Adrenal gland (tissue), 12 donors: ENCODE measurements around the gene FABP1. TPM values are rescaled to one million over a fixed set of nuclear protein-coding genes. Genes with fewer than 3 reads are reported as not detected.

ENCODE experiments used
- DNase-seq, 7 donors: peaks; one replicate each; pipeline ENCODE4 v3.0.0-alpha.2; 2019 to 2020
- H3K27ac ChIP-seq, 5 donors: fragments of 200-600 bp; sonication (generic) in 4 of 5; 1 replicate in 3 of 5; 2 replicates in 2 of 5; pipeline versions ENCODE4 v1.5.1 to v1.8.0; 2016 to 2020; ENCODE audit warnings: mild to moderate bottlenecking in 1 of 5
- H3K27me3 ChIP-seq: fragments of 200-600 bp; 2 replicates; pipeline ENCODE4 v1.8.0; 2021
- H3K36me3 ChIP-seq, 2 donors: fragments of 200-600 bp; replicated peaks in 1 of 2; 1 replicate in 1 of 2; 2 replicates in 1 of 2; pipeline versions ENCODE4 v1.5.1 to v1.8.0; 2018 to 2022
- H3K4me1 ChIP-seq, 2 donors: fragments of 200-600 bp; replicated peaks in 1 of 2; 1 replicate in 1 of 2; 2 replicates in 1 of 2; pipeline versions ENCODE4 v1.5.1 to v1.8.0; 2018 to 2021
- H3K4me3 ChIP-seq, 4 donors: fragments of 200-600 bp; sonication (generic) in 3 of 4; one replicate each; pipeline ENCODE4 v1.5.1; 2016 to 2018
- H3K9me3 ChIP-seq, 3 donors: fragments of 200-600 bp; sonication (generic) in 1 of 3; replicated peaks in 1 of 3; 1 replicate in 2 of 3; 2 replicates in 1 of 3; pipeline versions ENCODE4 v1.5.1 to v1.8.0; 2016 to 2021
- CTCF ChIP-seq, 6 experiments: fragments of 450-650 bp in 4 of 6; fragments of 200-600 bp in 2 of 6; sonication (generic) in 1 of 6; IDR thresholded peaks; 1 replicate in 5 of 6; 2 replicates in 1 of 6; pipeline versions ENCODE4 v1.5.1 to v1.8.0; 2016 to 2021; ENCODE audit warnings: antibody characterized with exemption in 6 of 6, mild to moderate bottlenecking in 2 of 6, moderate library complexity in 1 of 6
- POLR2A ChIP-seq, 2 donors: fragments of 450-650 bp; IDR thresholded peaks; one replicate each; pipeline ENCODE4 v1.6.1; 2017; ENCODE audit warnings: antibody characterized with exemption in 2 of 2, mild to moderate bottlenecking in 2 of 2, moderate library complexity in 1 of 2
- WGBS, 4 donors: extraction: QIAGEN DNeasy Blood & Tissue Kit in 2 of 4; methylation state at CpG; one replicate each; pipeline versions ENCODE4 v1.1.5 to v1.1.7; 2013 to 2017; 5-methylcytosine and 5-hydroxymethylcytosine counted together
- intact Hi-C, 2 donors: fragments of 100-400 bp; cut with DNase I; formaldehyde crosslinking; loops; one replicate each; pipeline versions ENCODE4 v1.14.1 to v1.15.0; 2022 to 2023
- polyA plus RNA-seq, 3 donors: library from polyadenylated mRNA; stranded (reverse); fragments of 200-250 nt in 2 of 3; fragments of 350-450 nt in 1 of 3; fragmentation: Illumina TruSeq in 1 of 3; extraction: RNeasy Lipid Tissue Mini Kit (QIAGEN cat#74804) in 1 of 3; gene quantifications; one replicate each; pipeline ENCODE4 v1.2.3, GENCODE V29; 2013 to 2014
- total RNA-seq, 9 donors: library from RNA; depleted of rRNA in 4 of 9; stranded (reverse); fragments of >200 nt in 4 of 9; fragments of 120-200 nt in 1 of 9; fragmentation: NEBNext Ultra II Directional in 1 of 9; extraction: Animal tissue kit (Norgen Biotek cat#: 25700) in 1 of 9; gene quantifications; one replicate each; pipeline versions ENCODE4 v1.1.0 to v1.2.4, GENCODE V29; 2013 to 2023
- donor health status: healthy with polysubstance abuse.
- donor health status: Bipolar disorder and iron deficiency.
- donor health status: DM: yes; HTN: yes; CAD: no.
- donor health status: DM: no; HTN: no; CAD: no.
- donor health status: DM: no; HTN: no; CAD: no.
- donor health status: DM: yes; HTN: yes; CAD: no.

FABP1 gene
- total and polyA plus RNA-seq, 12 donors = 0.43 to 4.9 (median 1.0) TPM; not detected in 7

- H3K27me3 ChIP-seq = no peaks in the 10 kb centered on the region
- 61 to 81% (median 77%) methylated on average over 4 to 5 of the region's 5 CpGs for WGBS, 4 donors
- H3K27ac ChIP-seq = no peak overlapping the region
- no peak for DNase-seq
- H3K9me3 ChIP-seq = no peaks in the 10 kb centered on the region
- no peak overlapping the region for H3K4me3 ChIP-seq
- H3K36me3 ChIP-seq = no peaks in the 10 kb centered on the region
- TF ChIP-seq CTCF (IDR thresholded peaks at IDR 0.05) (no peak), POLR2A (IDR thresholded peaks at IDR 0.05) (no peak)
- no peaks in the 10 kb centered on the region for H3K4me1 ChIP-seq
- intact Hi-C loops = no loop called here
Observed at GRCh38 chr2:88085602-88086001, 42.3 kb downstream of the FABP1 start.

- no peaks in the 10 kb centered on the region for H3K4me1 ChIP-seq
- DNase-seq = no peak
- H3K4me3 ChIP-seq = no peak overlapping the region
- intact Hi-C loops = no loop called here
- H3K27ac ChIP-seq = no peak overlapping the region
- no peaks in the 10 kb centered on the region for H3K9me3 ChIP-seq
- no peak for TF ChIP-seq POLR2A (IDR thresholded peaks at IDR 0.05)
- TF ChIP-seq CTCF (IDR thresholded peaks at IDR 0.05) = no peak
- H3K27me3 ChIP-seq = no peaks in the 10 kb centered on the region
- 76 to 94% (median 84%) methylated on average over 2 of the region's 2 CpGs for WGBS, 4 donors
- no peaks in the 10 kb centered on the region for H3K36me3 ChIP-seq
Observed at GRCh38 chr2:88085099-88085498, 42.8 kb downstream of the FABP1 start.

GRCh38 chr2:88082781-88083180 lies 45.1 kb downstream of the FABP1 start:
- Histone ChIP-seq H3K9me3 (no peaks in the 10 kb centered on the region), H3K27me3 (no peaks in the 10 kb centered on the region), H3K4me1 (no peaks in the 10 kb centered on the region), H3K4me3 (no peak overlapping the region), H3K27ac (no peak overlapping the region), H3K36me3 (no peaks in the 10 kb centered on the region)
- 90 to 100% (median 94%) methylated on average over 1 of the region's 1 CpG for WGBS, 4 donors
- intact Hi-C loops = no loop called here
- TF ChIP-seq CTCF (IDR thresholded peaks at IDR 0.05) = no peak
- TF ChIP-seq POLR2A (IDR thresholded peaks at IDR 0.05) = no peak
- no peak for DNase-seq

- no peaks in the 10 kb centered on the region for H3K9me3 ChIP-seq
- TF ChIP-seq POLR2A (IDR thresholded peaks at IDR 0.05) = no peak
- no peak for TF ChIP-seq CTCF (IDR thresholded peaks at IDR 0.05)
- intact Hi-C loops = no loop called here
- DNase-seq = no peak
- 74 to 89% (median 78%) methylated on average over 3 to 4 of the region's 4 CpGs for WGBS, 4 donors
- no peaks in the 10 kb centered on the region for H3K36me3 ChIP-seq
- H3K4me1 ChIP-seq = no peaks in the 10 kb centered on the region
- no peak overlapping the region for H3K4me3 ChIP-seq
- no peak overlapping the region for H3K27ac ChIP-seq
- H3K27me3 ChIP-seq = no peaks in the 10 kb centered on the region
Observed at GRCh38 chr2:88081924-88082608, 45.8 kb downstream of the FABP1 start.
